Testis (tissue), 3 donors: ENCODE measurements around the gene CLIP1. TPM values are rescaled to one million over a fixed set of nuclear protein-coding genes. Genes with fewer than 3 reads are reported as not detected.
"Not testable (repeated sequence)": the region's sequence is repeated elsewhere in the genome, so short reads cannot be mapped to it uniquely, and the experiment has no call there.

Experiments used
- DNase-seq: peaks from one replicate; pipeline ENCODE4 v3.0.0-alpha.2; 2019
- H3K27ac ChIP-seq, 2 donors: fragments of 200-600 bp; sonication (generic); one replicate each; pipeline ENCODE4 v1.5.1; 2019
- H3K27me3 ChIP-seq: fragments of 200-600 bp; sonication (generic); one replicate; pipeline ENCODE4 v1.5.1; 2019
- H3K36me3 ChIP-seq: fragments of 200-600 bp; sonication (generic); one replicate; pipeline ENCODE4 v1.5.1; 2017; ENCODE audit warnings: low read depth; ENCODE audit errors: missing control alignments
- H3K4me1 ChIP-seq: fragments of 200-600 bp; sonication (generic); one replicate; pipeline ENCODE4 v1.5.1; 2019
- H3K4me3 ChIP-seq, 2 donors: fragments of 200-600 bp; sonication (generic); one replicate each; pipeline ENCODE4 v1.5.1; 2017 to 2019
- H3K9me3 ChIP-seq: fragments of 200-600 bp; sonication (generic); one replicate; pipeline ENCODE4 v1.5.1; 2017
- CTCF ChIP-seq, 3 experiments: fragments of 450-650 bp in 2 of 3; fragments of 200-600 bp in 1 of 3; sonication (generic) in 1 of 3; IDR thresholded peaks; one replicate each; pipeline ENCODE4 v1.5.1; 2016 to 2019; ENCODE audit warnings: antibody characterized with exemption in 3 of 3, mild to moderate bottlenecking in 2 of 3, moderate library complexity in 1 of 3
- POLR2A ChIP-seq: fragments of 450-650 bp; IDR thresholded peaks from one replicate; pipeline ENCODE4 v1.6.1; 2017; ENCODE audit warnings: antibody characterized with exemption, mild to moderate bottlenecking, moderate library complexity
- WGBS, 2 donors: methylation state at CpG; one replicate each; pipeline ENCODE4 v1.1.5; 2018; 5-methylcytosine and 5-hydroxymethylcytosine counted together
- intact Hi-C: fragments of 100-400 bp; cut with DNase I; formaldehyde crosslinking; loops from one replicate; pipeline ENCODE4 v1.15.1; 2023; ENCODE audit warnings: low total_unique reads
- polyA plus RNA-seq: library from polyadenylated mRNA; stranded (reverse); fragments of 350-450 nt; fragmentation: Illumina TruSeq; extraction: RNeasy Lipid Tissue Mini Kit (QIAGEN cat#74804); gene quantifications from one replicate; pipeline ENCODE4 v1.2.3, GENCODE V29; 2014; ENCODE audit warnings: low read depth, low replicate concordance; ENCODE audit not compliant: insufficient read depth
- total RNA-seq, 2 donors: library from RNA; depleted of rRNA; stranded (reverse); fragments of >200 nt; gene quantifications; one replicate each; pipeline ENCODE4 v1.2.3, GENCODE V29; 2016

Gene CLIP1
- total and polyA plus RNA-seq, 3 donors from 2014 or later: 25.1 to 66.5 (median 51.9) TPM

GRCh38 chr12:122399592-122400373 lies 22.7 kb downstream of the CLIP1 start:
- DNase-seq: peak; percentile 71
- peak; percentile 51 to 57 (median 56) for TF ChIP-seq CTCF (IDR thresholded peaks at IDR 0.05)
- no peak for TF ChIP-seq POLR2A
- Histone ChIP-seq H3K27me3 (no peaks in the 10 kb centered on the region), H3K27ac (peak overlapping the region; percentile 35 to 79), H3K36me3 (no peaks in the 10 kb centered on the region), H3K4me1 (peaks cover 21% of the 10 kb centered on the region), H3K4me3 (no peak overlapping the region), H3K9me3 (no peaks in the 10 kb centered on the region)
- intact Hi-C loops: no loop called here
- 29 to 50% methylated on average over 14 of the region's 14 CpGs for WGBS, 2 donors

DNA sequence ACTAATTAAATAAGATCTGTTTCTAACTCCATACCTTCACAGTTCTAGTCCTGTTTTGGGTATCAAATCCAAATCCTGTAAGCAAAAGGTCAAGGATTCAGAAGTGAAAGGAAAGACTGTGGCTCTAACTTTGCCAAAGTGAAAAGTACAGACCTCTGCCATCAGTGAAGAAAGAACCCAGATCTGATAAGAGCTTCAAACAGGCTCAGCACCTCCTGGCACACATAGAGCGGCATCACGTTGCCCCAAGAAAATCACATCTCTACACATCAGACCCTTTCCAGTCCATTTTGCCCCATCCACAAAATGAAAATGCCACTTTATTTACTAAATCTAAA lies 23.2 kb downstream of the CLIP1 start:
- H3K27ac ChIP-seq: peak overlapping the region; percentile 35 to 79
- no peak overlapping the region for H3K4me3 ChIP-seq
- 45 to 48% methylated on average over 2 of the region's 2 CpGs for WGBS, 2 donors
- no peak for DNase-seq
- H3K27me3 ChIP-seq: no peaks in the 10 kb centered on the region
- TF ChIP-seq CTCF (IDR thresholded peaks at IDR 0.05) (no peak), POLR2A (no peak)
- intact Hi-C loops: no loop called here
- H3K9me3 ChIP-seq: no peaks in the 10 kb centered on the region
- H3K4me1 ChIP-seq: peaks cover 21% of the 10 kb centered on the region
- no peaks in the 10 kb centered on the region for H3K36me3 ChIP-seq

- H3K4me1 ChIP-seq: peaks cover 21% of the 10 kb centered on the region
- H3K27ac ChIP-seq, H3K36me3 ChIP-seq, H3K27me3 ChIP-seq, intact Hi-C loops, DNase-seq, H3K4me3 ChIP-seq, H3K9me3 ChIP-seq: not testable (repeated sequence)
- 82 to 91% methylated on average over 6 of the region's 6 CpGs for WGBS, 2 donors
These were observed 24.5 kb downstream of the CLIP1 start for GRCh38 chr12:122397981-122398380.

- intact Hi-C loops: no loop called here
- H3K4me1 ChIP-seq: peaks cover 18% of the 10 kb centered on the region
These were observed 27.1 kb downstream of the CLIP1 start for GRCh38 chr12:122395319-122395718.

GRCh38 chr12:122394626-122395194 lies 27.8 kb downstream of the CLIP1 start:
- H3K27ac ChIP-seq: no peak overlapping the region
- H3K4me3 ChIP-seq: no peak overlapping the region
- WGBS, 2 donors: 78 to 81% methylated on average over 14 of the region's 15 CpGs
- intact Hi-C loops: no loop called here
- peaks cover 13% of the 10 kb centered on the region for H3K4me1 ChIP-seq
- H3K9me3 ChIP-seq: no peaks in the 10 kb centered on the region
- DNase-seq: no peak
- TF ChIP-seq CTCF (IDR thresholded peaks at IDR 0.05): no peak
- no peak for TF ChIP-seq POLR2A
- H3K36me3 ChIP-seq: no peaks in the 10 kb centered on the region
- no peaks in the 10 kb centered on the region for H3K27me3 ChIP-seq

More at GRCh38 chr12:122395319-122395718, 27.1 kb downstream of the CLIP1 start:
- Histone ChIP-seq H3K27ac (no peak overlapping the region), H3K9me3 (no peaks in the 10 kb centered on the region), H3K36me3 (no peaks in the 10 kb centered on the region), H3K27me3 (no peaks in the 10 kb centered on the region), H3K4me3 (no peak overlapping the region)
- no peak for DNase-seq
- TF ChIP-seq POLR2A (no peak), CTCF (IDR thresholded peaks at IDR 0.05) (no peak)
- WGBS, 2 donors: 75 to 85% methylated on average over 3 of the region's 3 CpGs
